OCI-LY7 (cell line): ENCODE data around the gene SLC12A4. TPM values are rescaled to one million over a fixed set of nuclear protein-coding genes. Genes with fewer than 3 reads are reported as not detected.

ENCODE experiments used
- BruUV-seq: library from RNA; stranded (reverse); fragments of 400-500 nt; replicated peaks from 2 replicates; lab custom pipeline; 2021; lab: Mats Ljungman, UMichigan
- CTCF ChIA-PET: fragments of 300-600 bp; sonication (Branson Sonifier 250); formaldehyde crosslinking; loops from one replicate; lab custom pipeline; 2022; ENCODE audit warnings: antibody characterized with exemption; ENCODE audit not compliant: unreplicated experiment; lab: Charles Lee
- POLR2A ChIA-PET: fragments of 300-600 bp; sonication (Branson Sonifier 250); formaldehyde crosslinking; loops from one replicate; lab custom pipeline; 2022; ENCODE audit warnings: antibody characterized with exemption; lab: Charles Lee
- DNase-seq: peaks from one replicate; pipeline ENCODE4 v3.0.0-alpha.2; 2015; ENCODE audit warnings: low spot score
- H2AFZ ChIP-seq: fragments of 200-600 bp; sonication (generic), shearing (Covaris generic); 2 replicates; pipeline ENCODE4 v1.6.1; 2014; ENCODE audit warnings: mild to moderate bottlenecking, antibody characterized with exemption, low read length, moderate library complexity
- H3K27ac ChIP-seq: fragments of 200-600 bp; sonication (generic); 2 replicates; pipeline ENCODE4 v1.5.1; 2014; ENCODE audit warnings: mixed run types, low read depth, mild to moderate bottlenecking, moderate library complexity, low read length, inconsistent platforms; ENCODE audit not compliant: poor library complexity, severe bottlenecking
- H3K36me3 ChIP-seq: fragments of 200-600 bp; sonication (generic); 2 replicates; pipeline ENCODE4 v1.6.1; 2014; ENCODE audit warnings: mild to moderate bottlenecking, antibody characterized with exemption, low read length, moderate library complexity, mixed read lengths; ENCODE audit not compliant: insufficient read depth
- H3K4me1 ChIP-seq: fragments of 200-600 bp; sonication (generic); 2 replicates; pipeline ENCODE4 v1.5.1; 2014; ENCODE audit warnings: mild to moderate bottlenecking, low read length; ENCODE audit not compliant: insufficient read depth, poor library complexity, severe bottlenecking
- H3K4me2 ChIP-seq: fragments of 200-600 bp; sonication (generic); 2 replicates; pipeline ENCODE4 v1.6.1; 2014; ENCODE audit warnings: mild to moderate bottlenecking, low read length
- H3K4me3 ChIP-seq: fragments of 200-600 bp; sonication (generic); 2 replicates; pipeline ENCODE4 v1.5.1; 2014; ENCODE audit warnings: mild to moderate bottlenecking, low read depth, low read length; ENCODE audit not compliant: poor library complexity, severe bottlenecking
- H3K79me2 ChIP-seq: fragments of 200-600 bp; sonication (generic); 2 replicates; pipeline ENCODE4 v1.6.1; 2016; ENCODE audit warnings: low read depth, mild to moderate bottlenecking, low read length, moderate library complexity, mixed read lengths; ENCODE audit not compliant: insufficient read depth
- H3K9me2 ChIP-seq: fragments of 200-600 bp; sonication (generic); 2 replicates; pipeline ENCODE4 v1.6.1; 2016; ENCODE audit warnings: mild to moderate bottlenecking, low read length, mixed read lengths; ENCODE audit not compliant: insufficient read depth
- H3K9me3 ChIP-seq: fragments of 200-600 bp; sonication (generic); 2 replicates; pipeline ENCODE4 v1.6.1; 2014; ENCODE audit warnings: mild to moderate bottlenecking, mixed run types, low read length, mixed read lengths
- H4K20me1 ChIP-seq: fragments of 200-600 bp; sonication (generic); 2 replicates; pipeline ENCODE4 v1.6.1; 2014; ENCODE audit warnings: mild to moderate bottlenecking, antibody characterized with exemption, low read length, moderate library complexity, mixed read lengths; ENCODE audit not compliant: insufficient read depth
- EZH2phosphoT487 ChIP-seq: fragments of 200-600 bp; sonication (generic); IDR thresholded peaks from 2 replicates; pipeline ENCODE4 v1.6.1; 2018; ENCODE audit warnings: low read depth, borderline replicate concordance, mild to moderate bottlenecking, mixed run types, antibody characterized with exemption, low read length, moderate library complexity, mixed read lengths
- intact Hi-C: fragments of 100-400 bp; cut with micrococcal nuclease; formaldehyde crosslinking; loops from one replicate; pipeline ENCODE4 v1.10.0; 2022; ENCODE audit not compliant: unreplicated experiment
- total RNA-seq, 2 experiments: library from RNA; depleted of rRNA in 1 of 2; stranded (reverse); fragments of >200 nt in 1 of 2; shearing (Covaris generic) in 1 of 2; gene quantifications; 2 replicates each; pipeline ENCODE4 v1.2.3, GENCODE V29; 2014 to 2022
- TF ChIP-seq, protein P1 (sequence below): fragments of 200-600 bp; sonication (generic); conservative IDR thresholded peaks from 2 replicates; pipeline ENCODE4 v1.5.1; 2014; ENCODE audit warnings: mild to moderate bottlenecking, antibody characterized with exemption, low read length, moderate library complexity, mixed read lengths

SLC12A4 gene
- total RNA-seq, 2 experiments from 2014 or later: 8.3 to 16.7 TPM

DNA sequence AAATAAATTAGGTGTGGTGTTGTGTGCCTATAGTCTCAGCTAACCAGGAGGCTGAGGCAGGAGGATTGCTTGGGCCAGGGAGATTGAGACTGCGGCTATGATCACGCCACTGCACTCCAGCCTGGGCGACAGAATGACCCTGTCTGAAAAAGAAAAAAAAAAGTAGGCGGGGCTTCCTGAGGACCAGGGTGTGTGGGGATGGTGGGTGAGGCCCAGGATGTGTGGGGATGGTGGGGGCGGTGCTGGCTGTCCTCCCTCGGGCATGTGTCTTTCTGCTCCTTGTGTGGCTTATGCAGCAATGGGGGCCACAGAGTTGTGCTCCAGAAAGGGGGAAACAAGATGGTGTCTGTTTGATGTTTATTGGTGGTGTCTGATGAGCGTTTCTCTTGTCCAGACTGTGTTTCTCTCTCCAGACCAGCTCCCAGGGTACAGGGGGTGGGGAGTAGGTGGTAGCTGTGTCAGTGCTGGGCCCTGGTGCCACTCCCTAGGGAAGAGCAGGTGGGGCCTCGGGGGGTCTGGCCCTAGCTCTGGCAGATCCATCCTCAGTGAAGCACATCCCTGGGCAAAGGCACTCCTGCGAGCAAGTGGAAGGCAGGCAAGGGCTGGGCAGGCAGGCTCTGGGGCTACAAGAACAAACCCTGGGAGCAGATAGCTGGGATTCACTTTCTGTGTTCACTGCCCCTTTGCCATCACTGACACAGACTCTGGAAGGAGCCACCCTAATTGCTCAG is 26.8 kb downstream of the SLC12A4 start:
- ChIA-PET POLR2A (no interaction called here), CTCF (no interaction called here)
- Histone ChIP-seq H3K79me2 (no peaks in the 10 kb centered on the region), H3K4me3 (no peak overlapping the region), H3K36me3 (no peaks in the 10 kb centered on the region), H2AFZ (no peak overlapping the region), H4K20me1 (no peaks in the 10 kb centered on the region), H3K9me3 (no peaks in the 10 kb centered on the region), H3K4me1 (peaks cover 25% of the 10 kb centered on the region), H3K4me2 (no peak overlapping the region), H3K27ac (no peak overlapping the region), H3K9me2 (no peaks in the 10 kb centered on the region)
- no peak for DNase-seq
- intact Hi-C loops: no loop called here
- no TSS peak for BruUV-seq
- TF ChIP-seq EZH2phosphoT487: no peak
- TF ChIP-seq, protein P1, sequence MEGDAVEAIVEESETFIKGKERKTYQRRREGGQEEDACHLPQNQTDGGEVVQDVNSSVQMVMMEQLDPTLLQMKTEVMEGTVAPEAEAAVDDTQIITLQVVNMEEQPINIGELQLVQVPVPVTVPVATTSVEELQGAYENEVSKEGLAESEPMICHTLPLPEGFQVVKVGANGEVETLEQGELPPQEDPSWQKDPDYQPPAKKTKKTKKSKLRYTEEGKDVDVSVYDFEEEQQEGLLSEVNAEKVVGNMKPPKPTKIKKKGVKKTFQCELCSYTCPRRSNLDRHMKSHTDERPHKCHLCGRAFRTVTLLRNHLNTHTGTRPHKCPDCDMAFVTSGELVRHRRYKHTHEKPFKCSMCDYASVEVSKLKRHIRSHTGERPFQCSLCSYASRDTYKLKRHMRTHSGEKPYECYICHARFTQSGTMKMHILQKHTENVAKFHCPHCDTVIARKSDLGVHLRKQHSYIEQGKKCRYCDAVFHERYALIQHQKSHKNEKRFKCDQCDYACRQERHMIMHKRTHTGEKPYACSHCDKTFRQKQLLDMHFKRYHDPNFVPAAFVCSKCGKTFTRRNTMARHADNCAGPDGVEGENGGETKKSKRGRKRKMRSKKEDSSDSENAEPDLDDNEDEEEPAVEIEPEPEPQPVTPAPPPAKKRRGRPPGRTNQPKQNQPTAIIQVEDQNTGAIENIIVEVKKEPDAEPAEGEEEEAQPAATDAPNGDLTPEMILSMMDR: no peak

DNA sequence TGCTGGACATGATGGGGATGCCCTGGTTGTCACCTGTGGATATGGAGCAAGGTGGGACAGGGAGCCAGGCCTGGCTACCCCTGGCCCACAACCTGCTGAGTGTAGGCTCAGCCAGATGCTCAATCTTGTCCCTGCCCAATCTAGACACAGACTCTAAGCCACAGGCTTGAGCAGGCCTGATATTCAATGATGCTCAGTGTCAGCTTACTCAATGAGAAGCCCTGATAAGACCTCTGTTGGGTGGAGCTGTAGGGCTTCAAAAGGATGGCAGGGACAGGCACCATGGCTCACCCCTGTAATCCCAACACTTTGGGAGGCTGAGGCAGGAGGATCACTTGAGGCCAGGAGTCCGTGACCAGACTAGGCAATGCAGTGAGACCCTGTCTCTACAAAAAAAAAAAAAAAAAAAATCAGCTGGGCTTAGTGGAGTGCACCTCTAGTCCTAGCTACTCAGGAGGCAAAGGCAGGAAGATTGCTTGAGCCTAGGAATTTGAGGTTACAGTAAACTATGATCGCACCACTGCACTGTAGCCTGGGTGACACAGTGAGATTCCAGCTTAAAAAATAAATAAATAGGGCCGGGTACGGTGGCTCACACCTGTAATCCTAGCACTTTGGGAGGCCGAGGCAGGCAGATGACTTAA is 27.9 kb downstream of the SLC12A4 start:
- H2AFZ ChIP-seq: no peak overlapping the region
- H3K9me2 ChIP-seq: no peaks in the 10 kb centered on the region
- H3K4me1 ChIP-seq: peaks cover 25% of the 10 kb centered on the region
- no peak for TF ChIP-seq EZH2phosphoT487
- TF ChIP-seq, protein P1: no peak
- no peaks in the 10 kb centered on the region for H3K9me3 ChIP-seq
- CTCF ChIA-PET: no interaction called here
- H3K36me3 ChIP-seq: no peaks in the 10 kb centered on the region
- POLR2A ChIA-PET: interaction anchor here (0.6 kb wide), 1 partner anchor 51 kb away, joined by 3 read pairs; no protein-coding TSS in a partner anchor
- no peaks in the 10 kb centered on the region for H3K79me2 ChIP-seq
- H3K4me3 ChIP-seq: no peak overlapping the region
- intact Hi-C loops: no loop called here
- BruUV-seq: no TSS peak
- no peak overlapping the region for H3K27ac ChIP-seq
- no peak overlapping the region for H3K4me2 ChIP-seq
- H4K20me1 ChIP-seq: no peaks in the 10 kb centered on the region
- DNase-seq: no peak
